Activated naive CD8-positive, alpha-beta T cell treated with anti-CD3 and anti-CD28 coated beads, Interleukin-2, amount 50 U/mL, for 24 hours (primary cell): ENCODE measurements around the gene OR12D3.
"Not testable (repeated sequence)": the region's sequence is repeated elsewhere in the genome, so short reads cannot be mapped to it uniquely, and the experiment has no call there.

Experiments
- ATAC-seq: fragments of 150-1000 bp; cut with Tn5 transposase; one replicate; pipeline ENCODE4 v1.10.0; 2021
- DNase-seq: peaks from one replicate; pipeline ENCODE4 v3.0.0; 2021
- H3K27ac Mint-ChIP-seq: one replicate; pipeline ENCODE4 v1.8.0; 2021; ENCODE audit warnings: mild to moderate bottlenecking, mixed read lengths
- H3K27me3 Mint-ChIP-seq: one replicate; pipeline ENCODE4 v1.8.0; 2021; ENCODE audit warnings: mixed read lengths
- H3K36me3 Mint-ChIP-seq: one replicate; pipeline ENCODE4 v1.8.0; 2021; ENCODE audit warnings: low read depth, mixed read lengths
- H3K4me1 Mint-ChIP-seq: one replicate; pipeline ENCODE4 v1.8.0; 2021; ENCODE audit warnings: mixed read lengths
- H3K4me3 Mint-ChIP-seq: one replicate; pipeline ENCODE4 v1.8.0; 2021; ENCODE audit warnings: mild to moderate bottlenecking, moderate library complexity, mixed read lengths
- H3K9me3 Mint-ChIP-seq: one replicate; pipeline ENCODE4 v1.8.0; 2021; ENCODE audit warnings: mixed read lengths

Gene OR12D3

GRCh38 chr6:29375191-29375590, at the start of gene OR12D3:
OR12D3 (minus strand) TSS chr6:29375291; CDS start chr6:29375287, 4 bp downstream.
- H3K27me3 Mint-ChIP-seq = peaks cover 36% of the 10 kb centered on the region
- ATAC-seq (no peak), DNase-seq (no peak)
- no peaks in the 10 kb centered on the region for H3K36me3 Mint-ChIP-seq
- H3K4me3 Mint-ChIP-seq = no peak within 1 kb of the TSS
- no peak within 1 kb of the TSS for H3K27ac Mint-ChIP-seq
- H3K4me1 Mint-ChIP-seq = no peaks in the 10 kb centered on the region
- H3K9me3 Mint-ChIP-seq = no peaks in the 10 kb centered on the region

GRCh38 chr6:29424575-29424974, 49.5 kb upstream of the OR12D3 start:
- Mint-ChIP-seq H3K4me1 (no peaks in the 10 kb centered on the region), H3K27ac (no peak overlapping the region), H3K36me3 (no peaks in the 10 kb centered on the region), H3K9me3 (no peaks in the 10 kb centered on the region), H3K27me3 (peaks cover 35% of the 10 kb centered on the region), H3K4me3 (no peak overlapping the region)
- ATAC-seq (peak; percentile 28), DNase-seq (no peak)

GRCh38 chr6:29424168-29424567, 49.1 kb upstream of the OR12D3 start:
- no peaks in the 10 kb centered on the region for H3K4me1 Mint-ChIP-seq
- no peak overlapping the region for H3K4me3 Mint-ChIP-seq
- no peaks in the 10 kb centered on the region for H3K9me3 Mint-ChIP-seq
- peaks cover 32% of the 10 kb centered on the region for H3K27me3 Mint-ChIP-seq
- ATAC-seq = no peak
- no peak overlapping the region for H3K27ac Mint-ChIP-seq
- no peak for DNase-seq
- no peaks in the 10 kb centered on the region for H3K36me3 Mint-ChIP-seq

- Mint-ChIP-seq H3K4me3 (no peak overlapping the region), H3K36me3 (no peaks in the 10 kb centered on the region), H3K4me1 (no peaks in the 10 kb centered on the region), H3K27ac (no peak overlapping the region), H3K27me3 (peaks cover 28% of the 10 kb centered on the region), H3K9me3 (no peaks in the 10 kb centered on the region)
- DNase-seq (no peak), ATAC-seq (no peak)
These were observed 44.4 kb upstream of the OR12D3 start for GRCh38 chr6:29419516-29419915.

GRCh38 chr6:29414588-29414987, 39.5 kb upstream of the OR12D3 start, which contains the start of gene OR12D1:
OR12D1 (plus strand) TSS chr6:29414928.
- peaks cover 33% of the 10 kb centered on the region for H3K27me3 Mint-ChIP-seq
- H3K36me3 Mint-ChIP-seq = no peaks in the 10 kb centered on the region
- DNase-seq = no peak
- H3K27ac Mint-ChIP-seq = no peak within 1 kb of the TSS
- no peak within 1 kb of the TSS for H3K4me3 Mint-ChIP-seq
- no peaks in the 10 kb centered on the region for H3K4me1 Mint-ChIP-seq
- peaks cover 20% of the 10 kb centered on the region for H3K9me3 Mint-ChIP-seq
- ATAC-seq = no peak

- Mint-ChIP-seq H3K36me3 (no peaks in the 10 kb centered on the region), H3K4me3 (no peak overlapping the region), H3K27ac (no peak overlapping the region), H3K27me3 (peaks cover 20% of the 10 kb centered on the region), H3K4me1 (no peaks in the 10 kb centered on the region), H3K9me3 (no peaks in the 10 kb centered on the region)
- no peak for ATAC-seq
- no peak for DNase-seq
These were observed 28.7 kb upstream of the OR12D3 start for GRCh38 chr6:29403801-29404200.

GRCh38 chr6:29399525-29399924, 24.4 kb upstream of the OR12D3 start:
- H3K4me3 Mint-ChIP-seq = no peak overlapping the region
- H3K27me3 Mint-ChIP-seq = peaks cover 26% of the 10 kb centered on the region
- DNase-seq (no peak), ATAC-seq (no peak)
- no peaks in the 10 kb centered on the region for H3K4me1 Mint-ChIP-seq
- H3K9me3 Mint-ChIP-seq = no peaks in the 10 kb centered on the region
- H3K36me3 Mint-ChIP-seq = no peaks in the 10 kb centered on the region
- no peak overlapping the region for H3K27ac Mint-ChIP-seq

GRCh38 chr6:29395331-29395730, 20.2 kb upstream of the OR12D3 start, which contains the start of gene OR12D2:
OR12D2 (plus strand) TSS chr6:29395631; CDS start chr6:29396700, 1,069 bp downstream.
- ATAC-seq = no peak
- no peak for DNase-seq
- Mint-ChIP-seq H3K27me3 (peaks cover 38% of the 10 kb centered on the region), H3K9me3 (no peaks in the 10 kb centered on the region), H3K4me3 (no peak within 1 kb of the TSS), H3K4me1 (no peaks in the 10 kb centered on the region), H3K27ac (no peak within 1 kb of the TSS), H3K36me3 (no peaks in the 10 kb centered on the region)

- no peaks in the 10 kb centered on the region for H3K9me3 Mint-ChIP-seq
- peaks cover 31% of the 10 kb centered on the region for H3K27me3 Mint-ChIP-seq
- H3K36me3 Mint-ChIP-seq = no peaks in the 10 kb centered on the region
- ATAC-seq (no peak), DNase-seq (no peak)
- H3K4me1 Mint-ChIP-seq = no peaks in the 10 kb centered on the region
- H3K4me3 Mint-ChIP-seq = no peak overlapping the region
- H3K27ac Mint-ChIP-seq = no peak overlapping the region
These were observed 13.4 kb upstream of the OR12D3 start for GRCh38 chr6:29388533-29388932.

GRCh38 chr6:29376003-29376402, 912 bp upstream of the OR12D3 start:
- Mint-ChIP-seq H3K4me1 (no peaks in the 10 kb centered on the region), H3K36me3 (no peaks in the 10 kb centered on the region), H3K9me3 (no peaks in the 10 kb centered on the region), H3K4me3 (no peak overlapping the region), H3K27me3 (peaks cover 32% of the 10 kb centered on the region), H3K27ac (no peak overlapping the region)
- ATAC-seq (no peak), DNase-seq (no peak)

- Mint-ChIP-seq H3K27ac (no peak within 1 kb of the TSS), H3K4me1 (no peaks in the 10 kb centered on the region), H3K4me3 (no peak within 1 kb of the TSS), H3K9me3 (no peaks in the 10 kb centered on the region), H3K36me3 (no peaks in the 10 kb centered on the region), H3K27me3 (peaks cover 29% of the 10 kb centered on the region)
- DNase-seq (no peak), ATAC-seq (no peak)
These were observed 6.3 kb downstream of the OR12D3 start, which contains the start of gene OR5V1 for GRCh38 chr6:29368765-29369164. OR5V1 (minus strand) TSS chr6:29368865; CDS start chr6:29356195, 12,670 bp downstream.

- Mint-ChIP-seq H3K27ac (no peak overlapping the region), H3K36me3 (no peaks in the 10 kb centered on the region), H3K4me1 (no peaks in the 10 kb centered on the region), H3K9me3 (peaks cover 18% of the 10 kb centered on the region), H3K4me3 (no peak overlapping the region), H3K27me3 (peaks cover 40% of the 10 kb centered on the region)
- no peak for DNase-seq
- ATAC-seq = no peak
These were observed 19.5 kb downstream of the OR12D3 start for GRCh38 chr6:29355603-29356002.

- Mint-ChIP-seq H3K36me3 (no peaks in the 10 kb centered on the region), H3K9me3 (peaks cover 23% of the 10 kb centered on the region), H3K27me3 (peaks cover 38% of the 10 kb centered on the region), H3K4me1 (no peaks in the 10 kb centered on the region), H3K4me3 (no peak overlapping the region), H3K27ac (no peak overlapping the region)
- no peak for ATAC-seq
- no peak for DNase-seq
These were observed 20.1 kb downstream of the OR12D3 start for GRCh38 chr6:29354980-29355379.

GRCh38 chr6:29349348-29349747, 25.7 kb downstream of the OR12D3 start:
- not testable (repeated sequence) for H3K4me1 Mint-ChIP-seq, DNase-seq, H3K36me3 Mint-ChIP-seq, ATAC-seq, H3K27ac Mint-ChIP-seq, H3K4me3 Mint-ChIP-seq
- H3K9me3 Mint-ChIP-seq = peaks cover 23% of the 10 kb centered on the region
- H3K27me3 Mint-ChIP-seq = peaks cover 44% of the 10 kb centered on the region

GRCh38 chr6:29345380-29345779, 29.7 kb downstream of the OR12D3 start:
- Mint-ChIP-seq H3K4me1 (no peaks in the 10 kb centered on the region), H3K4me3 (no peak overlapping the region), H3K9me3 (peaks cover 3% of the 10 kb centered on the region), H3K27ac (no peak overlapping the region), H3K27me3 (peaks cover 21% of the 10 kb centered on the region), H3K36me3 (no peaks in the 10 kb centered on the region)
- ATAC-seq = no peak
- DNase-seq = no peak

- Mint-ChIP-seq H3K36me3 (no peaks in the 10 kb centered on the region), H3K27me3 (peaks cover 40% of the 10 kb centered on the region), H3K4me3 (no peak overlapping the region), H3K4me1 (peaks cover 12% of the 10 kb centered on the region), H3K27ac (no peak overlapping the region), H3K9me3 (peaks cover 3% of the 10 kb centered on the region)
- no peak for ATAC-seq
- no peak for DNase-seq
These were observed 38.8 kb downstream of the OR12D3 start for GRCh38 chr6:29336269-29336668.
